HG02759 (cell line): Measurements from ENCODE around the gene HECA.
A peak's percentile ranks its signal among the peaks of the same experiment; 100 is the strongest.
"Not testable (repeated sequence)": the region's sequence is repeated elsewhere in the genome, so short reads cannot be mapped to it uniquely, and the experiment has no call there.

Experiments used
- ATAC-seq: cut with Tn5 transposase; IDR thresholded peaks from one replicate; pipeline ENCODE4 v1.9.1; 2021; ENCODE audit warnings: mild to moderate bottlenecking, moderate library complexity; ENCODE audit not compliant: unreplicated experiment

The HECA gene

GRCh38 chr6:139201378-139201777 is 66.5 kb downstream of the HECA start:
- ATAC-seq, result no peak

GRCh38 chr6:139204978-139205377 is 70.1 kb downstream of the HECA start:
- ATAC-seq, result no peak

GRCh38 chr6:139205843-139206242 is 71.0 kb downstream of the HECA start:
- no peak for ATAC-seq

GRCh38 chr6:139210766-139211165 is 75.9 kb downstream of the HECA start:
- ATAC-seq, result not testable (repeated sequence)

DNA sequence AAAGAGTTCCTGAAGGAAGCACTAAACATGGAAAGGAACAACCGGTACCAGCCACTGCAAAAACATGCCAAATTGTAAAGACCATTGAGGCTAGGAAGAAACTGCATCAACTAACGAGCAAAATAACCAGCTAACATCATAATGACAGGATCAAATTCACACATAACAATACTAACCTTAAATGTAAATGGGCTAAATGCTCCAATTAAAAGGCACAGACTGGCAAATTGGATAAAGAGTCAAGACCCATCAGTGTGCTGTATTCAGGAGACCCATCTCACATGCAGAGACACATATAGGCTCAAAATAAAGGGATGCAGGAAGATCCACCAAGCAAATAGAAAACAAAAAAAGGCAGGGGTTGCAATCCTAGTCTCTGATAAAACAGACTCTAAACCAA is 77.6 kb downstream of the HECA start:
- ATAC-seq, result not testable (repeated sequence)

GRCh38 chr6:139219271-139219729 is 84.4 kb downstream of the HECA start:
- peak; percentile 100 for ATAC-seq

GRCh38 chr6:139219746-139220145 is 84.9 kb downstream of the HECA start:
- no peak for ATAC-seq

- ATAC-seq, result not testable (repeated sequence)
These were observed 93.5 kb downstream of the HECA start for GRCh38 chr6:139228387-139228786.
